Adipocyte (in vitro differentiated cells): Measurements from ENCODE around the gene HCAR2.
"Not testable (repeated sequence)": the region's sequence is repeated elsewhere in the genome, so short reads cannot be mapped to it uniquely, and the experiment has no call there.

ENCODE experiments used
- DNase-seq: peaks from one replicate; pipeline ENCODE4 v3.0.0-alpha.2; 2015; ENCODE audit warnings: low read depth
- H3K27me3 ChIP-seq: replicated peaks from 2 replicates; pipeline ENCODE4 v1.7.0; 2013; ENCODE audit warnings: mild to moderate bottlenecking, low read length, moderate library complexity; ENCODE audit not compliant: control insufficient read depth, insufficient read depth
- H3K36me3 ChIP-seq: 2 replicates; pipeline ENCODE4 v1.7.0; 2013; ENCODE audit warnings: low read length, mild to moderate bottlenecking, moderate library complexity; ENCODE audit not compliant: control insufficient read depth, insufficient read depth, severe bottlenecking
- H3K4me1 ChIP-seq: 2 replicates; pipeline ENCODE4 v1.7.0; 2013; ENCODE audit warnings: mild to moderate bottlenecking, low read length, moderate library complexity; ENCODE audit not compliant: control insufficient read depth, insufficient read depth
- H3K4me3 ChIP-seq: 2 replicates; pipeline ENCODE4 v1.7.0; 2013; ENCODE audit warnings: mild to moderate bottlenecking, low read length, moderate library complexity
- H3K9ac ChIP-seq: 2 replicates; pipeline ENCODE4 v1.7.0; 2013; ENCODE audit warnings: mild to moderate bottlenecking, low read length, moderate library complexity
- H3K9me3 ChIP-seq: 2 replicates; pipeline ENCODE4 v1.7.0; 2013; ENCODE audit warnings: mild to moderate bottlenecking, low read length, moderate library complexity; ENCODE audit not compliant: control insufficient read depth

HCAR2 gene

GRCh38 chr12:122684297-122684813 is 18.8 kb downstream of the HCAR2 start:
- no peak overlapping the region for H3K9ac ChIP-seq
- no peaks in the 10 kb centered on the region for H3K36me3 ChIP-seq
- H3K4me3 ChIP-seq = no peak overlapping the region
- H3K4me1 ChIP-seq = peaks cover 35% of the 10 kb centered on the region
- no peaks in the 10 kb centered on the region for H3K9me3 ChIP-seq
- no peak for DNase-seq
- H3K27me3 ChIP-seq = no peaks in the 10 kb centered on the region

GRCh38 chr12:122681814-122682213 is 21.3 kb downstream of the HCAR2 start:
- Histone ChIP-seq H3K4me3 (no peak overlapping the region), H3K4me1 (peaks cover 50% of the 10 kb centered on the region), H3K9ac (no peak overlapping the region), H3K36me3 (no peaks in the 10 kb centered on the region), H3K27me3 (no peaks in the 10 kb centered on the region), H3K9me3 (no peaks in the 10 kb centered on the region)
- DNase-seq = peak; percentile 68

GRCh38 chr12:122680989-122681388 is 22.2 kb downstream of the HCAR2 start:
- peaks cover 50% of the 10 kb centered on the region for H3K4me1 ChIP-seq
- DNase-seq, H3K4me3 ChIP-seq, H3K9ac ChIP-seq, H3K36me3 ChIP-seq, H3K27me3 ChIP-seq, H3K9me3 ChIP-seq: not testable (repeated sequence)

GRCh38 chr12:122676781-122677180 is 26.4 kb downstream of the HCAR2 start:
- DNase-seq, H3K27me3 ChIP-seq, H3K4me3 ChIP-seq, H3K9ac ChIP-seq, H3K36me3 ChIP-seq, H3K9me3 ChIP-seq: not testable (repeated sequence)
- peaks cover 31% of the 10 kb centered on the region for H3K4me1 ChIP-seq

- not testable (repeated sequence) for H3K4me3 ChIP-seq, H3K9me3 ChIP-seq, H3K36me3 ChIP-seq, H3K9ac ChIP-seq, H3K27me3 ChIP-seq, DNase-seq
- H3K4me1 ChIP-seq = peaks cover 23% of the 10 kb centered on the region
These were observed 27.1 kb downstream of the HCAR2 start for GRCh38 chr12:122676015-122676414.

GRCh38 chr12:122672515-122672914 is 30.6 kb downstream of the HCAR2 start:
- DNase-seq = no peak
- Histone ChIP-seq H3K9me3 (no peaks in the 10 kb centered on the region), H3K4me3 (no peak overlapping the region), H3K9ac (no peak overlapping the region), H3K27me3 (no peaks in the 10 kb centered on the region), H3K36me3 (no peaks in the 10 kb centered on the region), H3K4me1 (peaks cover 15% of the 10 kb centered on the region)

GRCh38 chr12:122669397-122670070 is 33.6 kb downstream of the HCAR2 start:
- H3K4me3 ChIP-seq = peak overlapping the region; percentile 51
- no peaks in the 10 kb centered on the region for H3K9me3 ChIP-seq
- H3K27me3 ChIP-seq = no peaks in the 10 kb centered on the region
- peak; percentile 69 for DNase-seq
- peak overlapping the region; percentile 20 for H3K9ac ChIP-seq
- peaks cover 11% of the 10 kb centered on the region for H3K4me1 ChIP-seq
- H3K36me3 ChIP-seq = no peaks in the 10 kb centered on the region

- H3K4me1 ChIP-seq = peaks cover 11% of the 10 kb centered on the region
- H3K9ac ChIP-seq = no peak overlapping the region
- DNase-seq = no peak
- H3K9me3 ChIP-seq = no peaks in the 10 kb centered on the region
- H3K4me3 ChIP-seq = no peak overlapping the region
- H3K27me3 ChIP-seq = no peaks in the 10 kb centered on the region
- no peaks in the 10 kb centered on the region for H3K36me3 ChIP-seq
These were observed 34.9 kb downstream of the HCAR2 start for GRCh38 chr12:122668268-122668667.

GRCh38 chr12:122665759-122666158 is 37.4 kb downstream of the HCAR2 start:
- peaks cover 11% of the 10 kb centered on the region for H3K4me1 ChIP-seq
- no peak overlapping the region for H3K9ac ChIP-seq
- H3K27me3 ChIP-seq = no peaks in the 10 kb centered on the region
- H3K4me3 ChIP-seq = no peak overlapping the region
- no peaks in the 10 kb centered on the region for H3K36me3 ChIP-seq
- DNase-seq = no peak
- no peaks in the 10 kb centered on the region for H3K9me3 ChIP-seq

- Histone ChIP-seq H3K27me3 (no peaks in the 10 kb centered on the region), H3K4me3 (no peak overlapping the region), H3K9me3 (no peaks in the 10 kb centered on the region), H3K4me1 (peaks cover 11% of the 10 kb centered on the region), H3K9ac (no peak overlapping the region), H3K36me3 (no peaks in the 10 kb centered on the region)
- no peak for DNase-seq
These were observed 37.8 kb downstream of the HCAR2 start for GRCh38 chr12:122665349-122665748.

- Histone ChIP-seq H3K9ac (no peak overlapping the region), H3K9me3 (no peaks in the 10 kb centered on the region), H3K27me3 (no peaks in the 10 kb centered on the region), H3K4me3 (no peak overlapping the region), H3K36me3 (no peaks in the 10 kb centered on the region), H3K4me1 (no peaks in the 10 kb centered on the region)
- no peak for DNase-seq
These were observed 41.2 kb downstream of the HCAR2 start for GRCh38 chr12:122661938-122662337.

GRCh38 chr12:122661246-122661645 is 41.9 kb downstream of the HCAR2 start:
- Histone ChIP-seq H3K4me3 (no peak overlapping the region), H3K9me3 (no peaks in the 10 kb centered on the region), H3K4me1 (no peaks in the 10 kb centered on the region), H3K36me3 (no peaks in the 10 kb centered on the region), H3K9ac (no peak overlapping the region), H3K27me3 (no peaks in the 10 kb centered on the region)
- DNase-seq = no peak
